Subcutaneous adipose tissue (tissue), 4 donors: ENCODE measurements around the gene KPNA1. TPM values are rescaled to one million over a fixed set of nuclear protein-coding genes. Genes with fewer than 3 reads are reported as not detected.

Experiments
- CTCF ChIP-seq: fragments of 450-650 bp; IDR thresholded peaks from one replicate; pipeline ENCODE4 v1.5.1; 2016; ENCODE audit warnings: low read depth, mild to moderate bottlenecking, control low read depth, antibody characterized with exemption, moderate library complexity
- total RNA-seq, 4 donors: library from RNA; depleted of rRNA; stranded (reverse); fragments of >200 nt; gene quantifications; one replicate each; pipeline ENCODE4 v1.1.0, GENCODE V29; 2016

KPNA1 gene
- total RNA-seq, 4 donors from 2014 or later = 35.9 to 54.8 (median 42.4) TPM

- TF ChIP-seq CTCF = no peak
Measured at GRCh38 chr3:122558605-122559004, 43.9 kb upstream of the KPNA1 start.

- TF ChIP-seq CTCF = no peak
Measured at GRCh38 chr3:122557356-122557755, 42.6 kb upstream of the KPNA1 start.

GRCh38 chr3:122555275-122556071 lies 40.7 kb upstream of the KPNA1 start:
- no peak for TF ChIP-seq CTCF

- TF ChIP-seq CTCF = no peak
Measured at GRCh38 chr3:122553171-122553570, 38.4 kb upstream of the KPNA1 start.

- no peak for TF ChIP-seq CTCF
Measured at GRCh38 chr3:122548619-122549018, 33.9 kb upstream of the KPNA1 start.

- no peak for TF ChIP-seq CTCF
Measured at GRCh38 chr3:122548076-122548475, 33.3 kb upstream of the KPNA1 start.

- TF ChIP-seq CTCF = no peak
Measured at GRCh38 chr3:122546151-122546550, 31.4 kb upstream of the KPNA1 start.
